Breast epithelium (tissue), 3 donors: Measurements from ENCODE around the gene CCDC85C.

ENCODE experiments used
- POLR2A ChIP-seq: fragments of 450-650 bp; IDR thresholded peaks from one replicate; pipeline ENCODE4 v1.6.1; 2016; ENCODE audit warnings: antibody characterized with exemption, mild to moderate bottlenecking, moderate library complexity
- TF ChIP-seq, protein P1 (sequence below), 3 donors: fragments of 450-650 bp; IDR thresholded peaks; one replicate each; pipeline ENCODE4 v1.5.1; 2016 to 2017; ENCODE audit warnings: antibody characterized with exemption in 3 of 3, mild to moderate bottlenecking in 3 of 3, moderate library complexity in 3 of 3

DNA sequence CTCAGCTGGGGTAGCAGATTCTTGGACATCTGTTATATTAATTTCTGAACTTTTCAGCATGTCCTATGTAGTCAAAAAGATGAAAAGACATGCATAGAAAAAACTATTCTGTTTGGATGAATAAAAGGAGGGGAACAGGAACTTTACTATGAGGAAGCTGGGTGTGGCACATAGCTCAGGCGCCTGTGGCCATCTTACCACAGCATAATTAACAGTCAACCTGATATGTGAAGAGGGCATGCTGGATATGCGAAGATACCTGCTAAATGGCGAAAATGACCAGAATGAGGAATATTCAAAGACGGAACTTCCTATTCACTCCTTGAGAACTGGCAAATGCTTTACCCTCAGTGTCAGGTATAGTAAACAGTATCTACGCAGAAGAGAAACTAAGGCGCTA, 141.8 kb downstream of the CCDC85C start:
- TF ChIP-seq, protein P1, sequence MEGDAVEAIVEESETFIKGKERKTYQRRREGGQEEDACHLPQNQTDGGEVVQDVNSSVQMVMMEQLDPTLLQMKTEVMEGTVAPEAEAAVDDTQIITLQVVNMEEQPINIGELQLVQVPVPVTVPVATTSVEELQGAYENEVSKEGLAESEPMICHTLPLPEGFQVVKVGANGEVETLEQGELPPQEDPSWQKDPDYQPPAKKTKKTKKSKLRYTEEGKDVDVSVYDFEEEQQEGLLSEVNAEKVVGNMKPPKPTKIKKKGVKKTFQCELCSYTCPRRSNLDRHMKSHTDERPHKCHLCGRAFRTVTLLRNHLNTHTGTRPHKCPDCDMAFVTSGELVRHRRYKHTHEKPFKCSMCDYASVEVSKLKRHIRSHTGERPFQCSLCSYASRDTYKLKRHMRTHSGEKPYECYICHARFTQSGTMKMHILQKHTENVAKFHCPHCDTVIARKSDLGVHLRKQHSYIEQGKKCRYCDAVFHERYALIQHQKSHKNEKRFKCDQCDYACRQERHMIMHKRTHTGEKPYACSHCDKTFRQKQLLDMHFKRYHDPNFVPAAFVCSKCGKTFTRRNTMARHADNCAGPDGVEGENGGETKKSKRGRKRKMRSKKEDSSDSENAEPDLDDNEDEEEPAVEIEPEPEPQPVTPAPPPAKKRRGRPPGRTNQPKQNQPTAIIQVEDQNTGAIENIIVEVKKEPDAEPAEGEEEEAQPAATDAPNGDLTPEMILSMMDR (IDR thresholded peaks at IDR 0.05) = no peak
- no peak for TF ChIP-seq POLR2A
